ENCODE results near the gene PPP1R3F. TPM values are rescaled to one million over a fixed set of nuclear protein-coding genes. Genes with fewer than 3 reads are reported as not detected.

Gene PPP1R3F
- total and polyA plus RNA-seq, 2 experiments from 2014 or later = 6.4 to 10.2 TPM

- TF ChIP-seq EZH2 (IDR thresholded peaks at IDR 0.05; ENCODE audit: borderline replicate concordance) (no peak), CTCF (IDR thresholded peaks at IDR 0.05; ENCODE audit: poor library complexity) (no peak), EZH2phosphoT487 (IDR thresholded peaks at IDR 0.05; ENCODE audit: low read depth, severe bottlenecking, unreplicated experiment) (no peak)
- no peak overlapping the region for H3K27ac ChIP-seq
- no peaks in the 10 kb centered on the region for H3K27me3 ChIP-seq
- H3K4me2 ChIP-seq = no peak overlapping the region
- no peak for DNase-seq (ENCODE audit: low spot score)
- no peak overlapping the region for H2AFZ ChIP-seq
- H3K9me2 ChIP-seq (replicated peaks; ENCODE audit: insufficient read depth) = no peaks in the 10 kb centered on the region
- H3K4me1 ChIP-seq (ENCODE audit: insufficient read depth) = no peaks in the 10 kb centered on the region
- no peak overlapping the region for H3K4me3 ChIP-seq
- H3K36me3 ChIP-seq (replicated peaks; ENCODE audit: insufficient read depth, low read depth) = no peaks in the 10 kb centered on the region
- no peaks in the 10 kb centered on the region for H3K9me3 ChIP-seq (ENCODE audit: low read depth)
- 48% methylated on average over 1 of the region's 1 CpG for WGBS (ENCODE audit: low lambda C conversion rate, missing lambda C conversion rate)
- no peaks in the 10 kb centered on the region for H4K20me1 ChIP-seq (ENCODE audit: insufficient read depth, poor library complexity, severe bottlenecking)
- no peaks in the 10 kb centered on the region for H3K79me2 ChIP-seq
Measured at GRCh38 chrX:49262603-49263002, 7.0 kb upstream of the PPP1R3F start.

DNA sequence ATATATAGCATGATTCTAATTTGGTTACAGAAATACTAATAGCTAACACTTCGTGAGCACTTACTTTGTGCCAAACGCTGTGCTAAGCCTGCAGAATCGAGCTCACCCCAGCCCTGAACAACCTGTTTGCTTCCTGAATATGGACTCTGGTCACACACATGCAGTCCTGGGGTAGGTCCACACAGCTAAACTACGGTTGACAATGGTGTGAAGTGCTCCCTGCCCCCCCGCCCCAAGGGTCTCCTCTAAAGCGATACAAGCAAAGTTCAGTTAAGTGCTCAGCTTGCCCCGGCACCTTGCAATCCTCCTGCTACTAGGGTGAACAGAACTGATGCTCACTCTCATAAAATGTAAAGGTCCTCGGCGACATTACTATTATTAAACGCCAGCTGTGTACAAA lies 6.0 kb upstream of the PPP1R3F start:
- Histone ChIP-seq H2AFZ (no peak overlapping the region), H3K36me3 (replicated peaks; ENCODE audit: insufficient read depth, low read depth) (no peaks in the 10 kb centered on the region), H4K20me1 (ENCODE audit: insufficient read depth, poor library complexity, severe bottlenecking) (no peaks in the 10 kb centered on the region), H3K4me3 (no peak overlapping the region), H3K79me2 (no peaks in the 10 kb centered on the region), H3K27me3 (no peaks in the 10 kb centered on the region), H3K9me3 (ENCODE audit: low read depth) (no peaks in the 10 kb centered on the region), H3K27ac (no peak overlapping the region), H3K4me2 (no peak overlapping the region), H3K4me1 (ENCODE audit: insufficient read depth) (no peaks in the 10 kb centered on the region), H3K9me2 (replicated peaks; ENCODE audit: insufficient read depth) (no peaks in the 10 kb centered on the region)
- WGBS (ENCODE audit: low lambda C conversion rate, missing lambda C conversion rate) = 82% methylated on average over 10 of the region's 10 CpGs
- TF ChIP-seq EZH2 (IDR thresholded peaks at IDR 0.05; ENCODE audit: borderline replicate concordance) = no peak
- TF ChIP-seq CTCF (IDR thresholded peaks at IDR 0.05; ENCODE audit: poor library complexity) = no peak
- TF ChIP-seq EZH2phosphoT487 (IDR thresholded peaks at IDR 0.05; ENCODE audit: low read depth, severe bottlenecking, unreplicated experiment) = no peak
- no peak for DNase-seq (ENCODE audit: low spot score)

- no peaks in the 10 kb centered on the region for H3K9me2 ChIP-seq (replicated peaks; ENCODE audit: insufficient read depth)
- no peaks in the 10 kb centered on the region for H3K4me1 ChIP-seq (ENCODE audit: insufficient read depth)
- H3K79me2 ChIP-seq = no peaks in the 10 kb centered on the region
- no peak within 1 kb of the TSS for H2AFZ ChIP-seq
- no peak within 1 kb of the TSS for H3K4me3 ChIP-seq
- no peak within 1 kb of the TSS for H3K4me2 ChIP-seq
- no peak within 1 kb of the TSS for H3K27ac ChIP-seq
- no peaks in the 10 kb centered on the region for H4K20me1 ChIP-seq (ENCODE audit: insufficient read depth, poor library complexity, severe bottlenecking)
- H3K9me3 ChIP-seq (ENCODE audit: low read depth) = no peaks in the 10 kb centered on the region
- TF ChIP-seq EZH2 (IDR thresholded peaks at IDR 0.05; ENCODE audit: borderline replicate concordance) (no peak), CTCF (IDR thresholded peaks at IDR 0.05; ENCODE audit: poor library complexity) (no peak), EZH2phosphoT487 (IDR thresholded peaks at IDR 0.05; ENCODE audit: low read depth, severe bottlenecking, unreplicated experiment) (no peak)
- WGBS (ENCODE audit: low lambda C conversion rate, missing lambda C conversion rate) = 88% methylated on average over 11 of the region's 11 CpGs
- no peaks in the 10 kb centered on the region for H3K36me3 ChIP-seq (replicated peaks; ENCODE audit: insufficient read depth, low read depth)
- DNase-seq (ENCODE audit: low spot score) = no peak
- no peaks in the 10 kb centered on the region for H3K27me3 ChIP-seq
Measured at GRCh38 chrX:49264460-49264859, 5.1 kb upstream of the PPP1R3F start, which contains the start of gene FOXP3. FOXP3 (minus strand) TSS chrX:49264710; CDS start chrX:49258505, 6,205 bp downstream.
